GM12892 (cell line): Measurements from ENCODE around the gene PDIA3.

ENCODE experiments used
- DNase-seq: peaks from one replicate; pipeline ENCODE4 v3.0.0; 2011; ENCODE audit not compliant: insufficient read length
- FAIRE-seq: peaks from 2 replicates; lab custom pipeline; 2011; peaks lifted over from hg19 to GRCh38; lab: Jason Lieb, UNC
- POLR2A ChIP-seq: IDR thresholded peaks from 2 replicates; pipeline ENCODE4 v1.6.1; 2011; ENCODE audit warnings: low read depth, low read length, control low read depth
- POLR2AphosphoS5 ChIP-seq: IDR thresholded peaks from 2 replicates; pipeline ENCODE4 v1.6.1; 2011; ENCODE audit warnings: low read depth, low read length, control low read depth
- TAF1 ChIP-seq: IDR thresholded peaks from 2 replicates; pipeline ENCODE4 v1.6.1; 2011; ENCODE audit warnings: low read depth, mild to moderate bottlenecking, control low read depth, low read length, borderline replicate concordance

Gene PDIA3

DNA sequence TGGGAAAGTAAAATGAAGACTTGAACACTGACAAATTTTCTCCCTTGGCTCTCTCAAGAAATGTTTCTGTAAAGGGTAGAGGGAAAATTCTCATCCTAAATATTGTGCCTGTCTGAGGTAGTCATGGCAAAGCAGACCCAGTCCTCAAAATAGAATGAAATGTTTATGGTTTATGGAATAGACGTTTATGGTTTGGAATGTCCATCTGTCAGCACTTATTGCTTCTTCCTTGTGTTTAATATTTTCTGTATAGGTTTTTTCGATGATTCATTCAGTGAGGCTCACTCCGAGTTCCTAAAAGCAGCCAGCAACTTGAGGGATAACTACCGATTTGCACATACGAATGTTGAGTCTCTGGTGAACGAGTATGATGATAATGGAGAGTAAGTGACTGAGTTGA is 16.6 kb downstream of the PDIA3 start:
- FAIRE-seq, result peak; percentile 50
- no peak for TF ChIP-seq POLR2A
- no peak for TF ChIP-seq TAF1
- TF ChIP-seq POLR2AphosphoS5, result no peak
- DNase-seq, result no peak

DNA sequence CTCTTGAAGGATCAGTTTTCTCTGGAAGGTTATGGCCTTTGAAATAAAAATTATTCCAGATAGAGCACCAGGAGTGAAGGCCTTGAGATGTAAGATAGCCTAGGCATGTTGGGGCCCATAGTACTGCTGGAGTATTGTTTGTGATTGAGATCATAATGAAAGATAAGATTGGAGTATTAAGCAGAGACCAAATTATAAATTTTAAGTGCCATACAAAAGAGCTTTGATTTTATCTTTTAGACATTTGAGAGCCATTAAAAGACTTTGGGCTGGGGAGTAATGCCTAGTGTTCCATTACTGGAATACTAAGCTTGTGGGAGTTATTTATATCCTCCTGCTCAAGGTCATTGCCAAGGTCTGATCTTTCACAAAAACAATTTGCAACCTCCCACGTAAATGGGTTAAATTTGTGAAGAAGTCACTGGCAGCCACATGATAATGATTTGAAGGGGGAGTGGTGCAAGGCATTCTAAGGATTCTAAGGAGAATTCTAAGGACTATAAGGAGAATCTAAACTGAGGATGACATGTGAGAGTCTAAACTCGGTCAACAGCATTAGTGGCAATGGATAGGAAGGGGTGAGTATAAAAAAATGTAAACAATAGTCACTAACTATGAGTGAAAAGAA is 17.7 kb downstream of the PDIA3 start:
- no peak for TF ChIP-seq POLR2A
- FAIRE-seq, result no peak

DNA sequence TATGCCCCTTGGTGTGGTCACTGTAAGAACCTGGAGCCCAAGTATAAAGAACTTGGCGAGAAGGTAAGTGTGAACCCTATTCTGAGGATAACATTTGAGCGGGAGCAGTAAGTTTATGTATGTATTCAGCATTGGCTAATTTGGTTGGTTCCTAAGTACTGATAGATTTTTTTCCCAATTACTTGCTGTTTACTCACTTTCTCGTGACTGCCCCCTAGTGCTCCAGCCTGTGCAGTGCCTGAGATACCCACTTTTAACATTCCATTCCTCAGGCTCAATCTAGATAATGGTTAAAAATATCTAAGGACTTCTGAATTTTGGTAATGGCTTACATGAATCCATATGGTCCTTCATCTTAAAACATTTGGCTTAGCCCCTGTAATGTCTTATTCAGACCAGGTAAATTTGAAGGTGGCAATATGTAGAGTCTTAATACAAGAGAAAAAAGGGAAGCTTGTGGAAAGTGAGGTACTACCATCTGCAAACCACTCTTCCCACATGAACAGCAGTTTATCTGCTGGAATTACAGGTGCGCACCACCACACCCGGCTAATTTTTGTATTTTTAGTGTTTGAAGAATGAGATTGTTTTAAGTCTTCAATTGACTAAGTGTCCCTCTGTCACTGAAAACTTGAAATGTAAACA is 23.5 kb downstream of the PDIA3 start:
- peak; percentile 33 for FAIRE-seq
- TF ChIP-seq POLR2A (no peak), POLR2AphosphoS5 (no peak), TAF1 (no peak)
- no peak for DNase-seq

More for the DNA sequence above, 17.7 kb downstream of the PDIA3 start:
- no peak for DNase-seq

DNA sequence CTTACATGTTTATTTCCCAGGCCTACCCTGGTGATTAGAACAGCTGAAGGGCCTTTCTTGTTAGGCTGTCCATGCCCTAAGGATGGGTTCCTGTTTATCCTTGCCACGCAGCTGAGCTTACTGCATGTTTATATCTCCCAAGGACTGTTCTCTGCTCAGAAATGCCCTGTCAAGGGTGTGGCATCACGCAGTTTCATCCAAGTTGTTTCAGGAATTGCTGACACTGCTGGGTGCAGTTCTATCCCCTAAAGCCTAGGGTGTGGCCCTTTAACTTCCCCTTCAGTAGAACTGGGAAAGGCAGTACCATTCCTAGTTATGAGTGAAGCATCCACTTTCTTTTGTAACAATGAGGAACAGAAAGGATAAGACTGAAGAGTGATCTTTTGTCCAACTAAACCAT is 25.6 kb downstream of the PDIA3 start:
- DNase-seq, result no peak
- no peak for TF ChIP-seq TAF1
- TF ChIP-seq POLR2AphosphoS5, result peak; percentile 22; the same call in 1 of the 2 replicates
- FAIRE-seq, result no peak

DNA sequence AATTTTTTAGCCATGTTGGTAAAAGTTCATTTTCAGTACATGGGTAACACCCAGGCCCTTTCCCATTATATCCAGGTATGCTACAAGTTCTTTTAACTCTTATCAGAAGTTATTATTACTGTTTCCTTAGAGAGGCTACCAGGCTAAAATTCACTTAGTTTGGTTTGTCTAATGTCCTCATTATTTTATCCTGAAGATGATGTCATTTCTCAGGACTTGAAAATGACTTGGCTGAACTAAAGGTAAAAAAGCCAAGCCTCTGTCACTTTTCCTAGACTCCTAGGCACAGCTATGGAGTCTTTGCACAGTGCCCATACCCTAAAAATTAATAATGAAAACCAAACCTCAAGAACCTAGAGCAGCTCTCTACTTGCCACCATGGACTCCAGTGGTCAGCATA is 26.4 kb downstream of the PDIA3 start:
- TF ChIP-seq POLR2AphosphoS5 (no peak), POLR2A (no peak), TAF1 (no peak)
- DNase-seq (no peak), FAIRE-seq (no peak)

DNA sequence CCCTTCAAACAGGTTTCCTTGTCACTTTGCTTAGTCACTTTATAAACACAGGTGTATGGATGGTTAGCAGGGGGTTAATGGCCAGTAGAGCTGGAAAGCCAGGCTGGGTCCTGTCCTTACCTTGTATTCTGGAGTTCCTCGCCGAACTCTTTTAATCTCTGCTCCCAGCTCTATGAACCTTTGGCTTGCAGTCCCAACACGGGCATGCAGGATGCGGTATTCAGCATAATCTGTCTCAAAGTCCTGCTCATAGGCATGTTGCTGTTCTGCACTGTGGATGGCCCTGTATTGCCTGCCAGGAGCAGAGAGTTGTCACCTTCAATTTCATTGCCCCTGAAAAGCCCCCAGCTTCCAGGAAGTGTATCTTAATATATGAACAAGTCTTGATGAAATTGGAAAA is 27.8 kb downstream of the PDIA3 start:
- DNase-seq (no peak), FAIRE-seq (no peak)
- TF ChIP-seq TAF1 (no peak), POLR2A (no peak), POLR2AphosphoS5 (no peak)

DNA sequence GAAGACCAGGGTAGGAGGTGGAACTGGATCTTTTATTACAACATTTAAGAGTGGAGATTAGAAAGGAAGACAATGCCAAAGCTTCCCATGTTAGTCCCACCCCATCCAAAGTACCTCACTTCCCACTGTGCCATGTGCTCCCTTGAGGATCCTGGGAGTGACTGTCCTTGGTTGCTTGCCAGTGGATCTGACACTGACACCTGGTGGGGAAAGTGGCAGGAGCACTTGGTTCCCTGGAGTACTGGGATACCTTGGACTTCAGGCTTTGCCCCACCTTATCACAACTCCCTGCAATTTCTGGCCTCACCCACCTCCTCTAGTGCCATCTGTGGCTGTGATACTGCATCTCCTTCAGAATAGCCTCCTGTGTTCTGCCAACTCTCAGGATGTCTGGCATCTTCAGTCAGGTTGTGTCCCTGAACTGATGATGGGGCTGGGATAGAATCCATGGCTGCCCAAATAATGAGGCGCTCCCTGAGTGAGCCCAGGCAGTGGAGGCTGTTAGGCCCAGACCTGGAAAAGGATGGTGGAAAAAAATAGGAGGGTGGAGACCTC is 29.2 kb downstream of the PDIA3 start:
- FAIRE-seq, result no peak
- TF ChIP-seq POLR2A (no peak), POLR2AphosphoS5 (no peak), TAF1 (no peak)
- no peak for DNase-seq

DNA sequence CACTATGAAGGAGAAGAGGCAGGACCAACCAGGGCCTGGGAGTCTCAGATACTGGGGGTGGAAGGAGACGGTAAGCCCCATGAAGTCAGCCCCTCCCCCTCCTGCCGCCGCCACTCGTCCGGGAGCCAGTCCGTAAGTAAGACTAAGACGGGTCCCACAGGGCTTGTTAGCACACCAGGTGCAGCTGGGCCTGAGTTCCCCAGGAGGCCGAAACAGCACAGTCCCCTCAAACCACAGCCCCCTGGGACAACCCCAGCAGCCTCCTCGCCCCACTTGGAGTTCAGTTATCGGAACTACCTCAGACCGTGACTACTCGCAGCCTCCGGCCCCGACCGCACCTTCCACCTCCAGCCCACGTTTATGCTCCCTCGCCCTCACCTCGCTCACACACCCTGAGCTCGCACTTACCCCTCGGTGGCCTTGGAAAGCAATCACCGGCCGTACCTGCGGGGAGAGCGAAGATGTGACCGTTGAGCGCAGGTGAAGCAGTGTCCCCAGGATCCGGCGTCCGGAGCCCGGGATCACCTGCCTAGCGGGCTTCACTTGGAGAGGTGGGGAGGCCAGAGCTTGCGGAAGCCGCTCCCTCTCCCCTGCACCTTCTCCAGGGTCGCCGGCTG is 30.0 kb downstream of the PDIA3 start:
- DNase-seq (peak; percentile 47), FAIRE-seq (peak; percentile 95)
- no peak for TF ChIP-seq POLR2A
- TF ChIP-seq TAF1, result 0 out of 2 replicates have a peak, but pooled peaks have one; percentile 22
- TF ChIP-seq POLR2AphosphoS5, result no peak; the same call in 1 of the 2 replicates

DNA sequence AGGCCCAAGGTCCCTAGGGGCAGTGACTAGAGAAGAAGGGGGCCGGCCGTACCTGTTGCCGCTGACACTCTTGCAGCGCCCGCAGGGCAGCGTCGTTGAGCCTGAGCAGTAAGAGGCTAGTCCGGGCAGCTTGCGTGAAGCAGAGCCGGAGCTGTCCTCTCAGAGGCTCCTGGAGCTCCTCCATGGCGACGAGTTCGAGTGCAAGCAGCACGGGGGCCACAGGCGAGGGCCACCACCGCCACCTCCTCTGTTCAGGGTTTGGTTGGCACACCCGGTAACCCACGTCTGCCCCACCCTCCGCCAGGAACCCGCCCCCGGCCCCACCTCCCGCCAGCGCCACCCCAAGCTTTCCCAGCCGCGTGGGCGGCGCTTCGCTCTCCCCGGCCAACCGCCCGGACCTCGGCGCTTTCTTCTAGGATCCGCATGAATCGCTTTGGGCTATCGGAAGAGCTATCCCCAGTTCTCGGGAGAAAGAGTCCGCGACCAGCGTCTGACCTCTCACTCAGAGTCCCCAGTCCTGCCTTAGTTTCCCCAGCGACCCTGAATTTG is 30.6 kb downstream of the PDIA3 start, which contains the start of gene ELL3:
TSS of gene ELL3 (minus strand) at position 249 of the 549 bp plus-strand sequence. CDS start at position 184, 65 bp downstream.
- no peak for TF ChIP-seq POLR2A
- no peak for TF ChIP-seq POLR2AphosphoS5
- TF ChIP-seq TAF1, result no peak; the same call in 1 of the 2 replicates
- peak; percentile 44 for DNase-seq
- FAIRE-seq, result peak; percentile 40

DNA sequence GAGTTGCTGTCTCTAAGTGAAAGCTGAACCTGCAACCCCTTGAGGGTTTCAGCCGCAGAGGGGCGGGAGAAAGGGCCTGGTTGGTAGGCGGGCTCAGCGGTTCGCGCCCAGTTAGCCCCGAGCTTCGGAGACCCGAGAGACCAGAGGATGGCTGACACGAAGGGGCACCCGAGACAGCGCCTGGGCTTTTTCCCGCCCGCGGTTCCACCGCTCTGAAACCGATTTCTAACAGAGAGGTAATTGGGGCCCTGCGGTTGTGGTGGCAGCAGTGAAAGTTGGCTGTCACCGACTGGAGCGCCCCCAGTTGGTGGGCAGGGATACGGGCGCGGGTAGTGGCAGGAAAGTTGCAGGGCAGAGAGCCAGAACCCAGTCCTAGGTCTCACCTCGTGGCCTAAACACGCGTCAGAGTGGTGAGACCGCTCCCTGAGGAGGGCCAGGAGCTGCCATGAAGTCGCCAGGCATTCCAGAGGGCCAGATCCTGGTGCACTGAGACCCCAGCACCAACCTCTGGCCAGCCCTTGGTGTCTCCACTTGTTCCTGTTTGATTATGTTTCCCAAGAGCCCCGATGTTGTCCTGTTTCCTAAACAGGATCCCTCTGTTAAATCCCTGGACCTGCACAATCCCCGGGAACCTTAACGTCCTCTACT is 31.2 kb downstream of the PDIA3 start:
- peak; percentile 84 for FAIRE-seq
- DNase-seq, result peak; percentile 66
- TF ChIP-seq POLR2AphosphoS5 (no peak; the same call in 1 of the 2 replicates), POLR2A (no peak; the same call in 1 of the 2 replicates), TAF1 (no peak)

DNA sequence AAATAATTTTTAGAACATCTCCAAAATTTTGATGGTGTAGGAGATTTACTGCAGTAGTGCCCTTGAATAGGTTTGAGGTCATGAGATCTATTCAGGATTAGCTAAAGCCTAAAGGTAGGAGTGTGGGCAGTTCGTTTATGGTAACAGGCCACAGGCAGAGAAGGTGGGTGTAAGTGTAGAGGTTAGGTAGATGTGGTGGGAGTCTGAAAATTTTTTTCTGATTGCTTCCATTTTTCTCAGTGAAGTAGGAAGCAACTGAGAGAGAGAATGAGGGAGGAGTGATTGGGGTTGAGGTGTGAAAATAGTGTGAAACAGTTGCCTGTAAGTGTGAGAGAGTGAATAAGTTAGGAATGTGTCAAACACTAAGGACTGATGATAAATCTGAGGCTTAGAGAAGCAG is 32.8 kb downstream of the PDIA3 start:
- FAIRE-seq, result no peak
- DNase-seq, result no peak
- no peak for TF ChIP-seq POLR2AphosphoS5
- TF ChIP-seq POLR2A, result no peak
- no peak for TF ChIP-seq TAF1

DNA sequence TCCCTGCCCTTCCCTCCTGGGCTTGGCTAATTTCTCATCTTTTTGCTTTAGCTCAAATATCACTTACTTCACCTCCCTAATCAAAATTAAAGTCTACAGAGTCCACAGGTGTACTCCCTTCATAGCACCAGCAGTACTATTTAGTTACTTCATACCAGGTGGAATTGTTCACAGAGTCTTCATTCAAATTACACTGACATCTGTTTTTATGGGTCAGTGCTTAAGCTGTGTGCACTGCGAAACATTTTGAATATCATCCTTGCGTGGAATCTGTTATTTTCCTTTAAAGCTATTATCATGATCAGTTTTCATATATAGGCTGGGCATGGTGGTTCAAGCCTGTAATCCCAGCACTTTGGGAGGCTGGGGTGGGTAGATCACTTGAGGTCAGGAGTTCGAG is 43.2 kb downstream of the PDIA3 start:
- TF ChIP-seq TAF1 (no peak), POLR2AphosphoS5 (no peak), POLR2A (no peak)
- DNase-seq (no peak), FAIRE-seq (no peak)
